Activated effector memory CD4-positive, alpha-beta T cell treated with Interleukin-2 at 50 U/mL for 16 hours (primary cell): ENCODE measurements around the gene OR13H1.
"Not testable (repeated sequence)": the region's sequence is repeated elsewhere in the genome, so short reads cannot be mapped to it uniquely, and the experiment has no call there.

ENCODE experiments used
- DNase-seq: peaks from one replicate; pipeline ENCODE4 v3.0.0-alpha.2; 2020

Gene OR13H1

GRCh38 chrX:131543774-131544173, at the start of gene OR13H1:
Gene OR13H1, plus strand, starts transcription at chrX:131544074. Its CDS starts 0 bp downstream, at chrX:131544074.
- DNase-seq: no peak

GRCh38 chrX:131501556-131501955, 42.3 kb upstream of the OR13H1 start:
- not testable (repeated sequence) for DNase-seq

GRCh38 chrX:131513159-131513914, 30.5 kb upstream of the OR13H1 start:
- no peak for DNase-seq

GRCh38 chrX:131521824-131522223, 22.1 kb upstream of the OR13H1 start:
- no peak for DNase-seq

GRCh38 chrX:131544218-131544617, 344 bp downstream of the OR13H1 start:
- no peak for DNase-seq

GRCh38 chrX:131549011-131549410, 5.1 kb downstream of the OR13H1 start:
- no peak for DNase-seq

- DNase-seq: not testable (repeated sequence)
Observed at GRCh38 chrX:131552453-131552852, 8.6 kb downstream of the OR13H1 start.

- DNase-seq: no peak
Observed at GRCh38 chrX:131558562-131558961, 14.7 kb downstream of the OR13H1 start.

- DNase-seq: no peak
Observed at GRCh38 chrX:131564553-131565229, 20.8 kb downstream of the OR13H1 start.

- no peak for DNase-seq
Observed at GRCh38 chrX:131565909-131566308, 22.0 kb downstream of the OR13H1 start.

- no peak for DNase-seq
Observed at GRCh38 chrX:131571348-131571747, 27.5 kb downstream of the OR13H1 start.

GRCh38 chrX:131572372-131573014, 28.6 kb downstream of the OR13H1 start:
- DNase-seq: no peak

- no peak for DNase-seq
Observed at GRCh38 chrX:131577413-131577812, 33.5 kb downstream of the OR13H1 start.

GRCh38 chrX:131577999-131578734, 34.3 kb downstream of the OR13H1 start:
- no peak for DNase-seq

- DNase-seq: not testable (repeated sequence)
Observed at GRCh38 chrX:131578735-131579367, 35.0 kb downstream of the OR13H1 start.

- DNase-seq: no peak
Observed at GRCh38 chrX:131588995-131589394, 45.1 kb downstream of the OR13H1 start.
